ENCODE results near the gene PDRG1. TPM values are rescaled to one million over a fixed set of nuclear protein-coding genes. Genes with fewer than 3 reads are reported as not detected.

The PDRG1 gene
- total and polyA plus RNA-seq, 8 donors = 0.58 to 18.6 (median 2.8) TPM; not detected in 1

GRCh38 chr20:31988430-31989015, 36.7 kb upstream of the PDRG1 start:
- WGBS, 5 donors = 78 to 83% (median 79%) methylated on average over 5 of the region's 5 CpGs
- TF ChIP-seq EP300 (IDR thresholded peaks at IDR 0.05) = no peak
- TF ChIP-seq POLR2A (IDR thresholded peaks at IDR 0.05) = no peak
- no peak for TF ChIP-seq POLR2AphosphoS5 (IDR thresholded peaks at IDR 0.05)
- TF ChIP-seq CTCF (IDR thresholded peaks at IDR 0.05) = no peak
- intact Hi-C loops (cut with DNase I; ENCODE audit: low total_unique reads) = no loop called here
- no peaks in the 10 kb centered on the region for H3K4me1 ChIP-seq
- H3K27ac ChIP-seq = no peak overlapping the region
- no peaks in the 10 kb centered on the region for H3K36me3 ChIP-seq
- no peak for DNase-seq
- peaks cover 0 to 10% (median 0%) of the 10 kb centered on the region in 3 donors for H3K27me3 ChIP-seq
- H3K9me3 ChIP-seq = no peaks in the 10 kb centered on the region
- no peak overlapping the region for H3K4me3 ChIP-seq

DNA sequence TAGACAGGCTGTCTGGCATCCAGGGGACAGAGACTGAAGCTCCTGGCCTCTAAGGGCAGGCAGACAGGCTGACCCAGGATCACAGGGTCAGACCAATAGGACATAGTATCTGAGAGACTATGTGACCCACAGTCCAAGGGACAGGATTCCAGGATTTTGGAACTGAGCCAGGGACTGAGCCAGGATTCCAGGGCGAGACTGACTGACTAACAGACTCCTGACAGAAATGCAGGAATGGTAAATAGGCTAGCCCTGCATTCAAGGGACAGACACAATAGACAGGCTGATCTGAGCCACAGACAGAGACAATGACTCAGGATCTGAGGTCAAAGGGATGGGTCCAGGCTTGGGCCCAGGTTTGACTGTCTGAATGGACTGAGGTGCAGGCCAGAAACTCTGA, 35.9 kb upstream of the PDRG1 start:
- peaks cover 0 to 4% (median 0%) of the 10 kb centered on the region in 3 donors for H3K27me3 ChIP-seq
- no peaks in the 10 kb centered on the region for H3K36me3 ChIP-seq
- intact Hi-C loops (cut with DNase I; ENCODE audit: low total_unique reads) = no loop called here
- H3K9me3 ChIP-seq = no peaks in the 10 kb centered on the region
- no peak for DNase-seq
- TF ChIP-seq EP300 (IDR thresholded peaks at IDR 0.05) (no peak), CTCF (IDR thresholded peaks at IDR 0.05) (no peak), POLR2AphosphoS5 (IDR thresholded peaks at IDR 0.05) (no peak), POLR2A (IDR thresholded peaks at IDR 0.05) (no peak)
- H3K27ac ChIP-seq = no peak overlapping the region
- H3K4me1 ChIP-seq = no peaks in the 10 kb centered on the region
- no peak overlapping the region for H3K4me3 ChIP-seq
- WGBS, 5 donors = 25 to 48% (median 33%) methylated on average over 1 of the region's 1 CpG

- Histone ChIP-seq H3K36me3 (no peaks in the 10 kb centered on the region), H3K9me3 (no peaks in the 10 kb centered on the region), H3K27me3 (peaks cover 0 to 16% (median 0%) of the 10 kb centered on the region in 3 donors), H3K4me1 (no peaks in the 10 kb centered on the region), H3K4me3 (no peak overlapping the region), H3K27ac (no peak overlapping the region)
- peak in 1 of 2 donors; percentile 25 for DNase-seq
- TF ChIP-seq CTCF (IDR thresholded peaks at IDR 0.05) (no peak), POLR2A (IDR thresholded peaks at IDR 0.05) (no peak), EP300 (IDR thresholded peaks at IDR 0.05) (no peak), POLR2AphosphoS5 (IDR thresholded peaks at IDR 0.05) (no peak)
- intact Hi-C loops (cut with DNase I; ENCODE audit: low total_unique reads) = no loop called here
- 19 to 52% (median 42%) methylated on average over 6 of the region's 6 CpGs for WGBS, 5 donors
These were observed 33.2 kb upstream of the PDRG1 start for GRCh38 chr20:31984981-31985471.

DNA sequence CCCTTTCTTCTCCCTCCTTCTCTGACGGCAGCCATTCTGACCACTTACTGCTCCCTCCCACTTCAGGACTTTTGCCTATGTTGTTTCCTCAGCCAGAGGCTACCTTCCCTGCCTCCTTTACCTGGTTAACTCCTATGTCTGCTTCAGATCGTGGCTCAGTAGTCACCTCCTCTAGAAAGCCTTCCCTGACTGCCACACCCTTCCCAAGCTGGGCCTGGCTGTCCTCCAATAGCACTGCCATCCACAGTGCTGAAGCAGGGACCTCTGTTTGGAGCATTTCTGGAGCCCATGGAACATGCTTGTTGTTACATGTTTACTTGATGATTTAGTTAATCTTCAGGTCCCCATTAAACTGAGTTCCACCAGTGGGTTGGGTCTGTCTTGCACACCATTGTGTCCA, 29.9 kb upstream of the PDRG1 start:
- Histone ChIP-seq H3K4me1 (no peaks in the 10 kb centered on the region), H3K36me3 (no peaks in the 10 kb centered on the region), H3K27me3 (peaks cover 0 to 26% (median 0%) of the 10 kb centered on the region in 3 donors), H3K4me3 (no peak overlapping the region), H3K27ac (no peak overlapping the region), H3K9me3 (no peaks in the 10 kb centered on the region)
- 67 to 79% (median 77%) methylated on average over 2 of the region's 2 CpGs for WGBS, 5 donors
- TF ChIP-seq POLR2AphosphoS5 (IDR thresholded peaks at IDR 0.05) (no peak), POLR2A (IDR thresholded peaks at IDR 0.05) (no peak)
- intact Hi-C loops (cut with DNase I; ENCODE audit: low total_unique reads) = no loop called here
- no peak for DNase-seq
